ENCODE results near the gene TNFSF9.

TNFSF9 gene, protein sequence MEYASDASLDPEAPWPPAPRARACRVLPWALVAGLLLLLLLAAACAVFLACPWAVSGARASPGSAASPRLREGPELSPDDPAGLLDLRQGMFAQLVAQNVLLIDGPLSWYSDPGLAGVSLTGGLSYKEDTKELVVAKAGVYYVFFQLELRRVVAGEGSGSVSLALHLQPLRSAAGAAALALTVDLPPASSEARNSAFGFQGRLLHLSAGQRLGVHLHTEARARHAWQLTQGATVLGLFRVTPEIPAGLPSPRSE

GRCh38 chr19:6530386-6531162 lies at the start of gene TNFSF9:
Gene TNFSF9 (plus strand): TSS chr19:6531026. CDS start chr19:6531037, 11 bp downstream.
- DNase-seq: peak; percentile 75

GRCh38 chr19:6481541-6482342 lies 49.1 kb upstream of the TNFSF9 start, which contains the start of gene DENND1C:
Gene DENND1C (minus strand): TSS chr19:6481787. CDS start chr19:6481695, 92 bp downstream.
- peak; percentile 69 for DNase-seq

GRCh38 chr19:6482343-6482686 lies 48.5 kb upstream of the TNFSF9 start:
- DNase-seq: peak; percentile 30

- DNase-seq: no peak
These were observed 47.6 kb upstream of the TNFSF9 start for GRCh38 chr19:6483235-6483634.

GRCh38 chr19:6484230-6484629 lies 46.6 kb upstream of the TNFSF9 start:
- no peak for DNase-seq

DNA sequence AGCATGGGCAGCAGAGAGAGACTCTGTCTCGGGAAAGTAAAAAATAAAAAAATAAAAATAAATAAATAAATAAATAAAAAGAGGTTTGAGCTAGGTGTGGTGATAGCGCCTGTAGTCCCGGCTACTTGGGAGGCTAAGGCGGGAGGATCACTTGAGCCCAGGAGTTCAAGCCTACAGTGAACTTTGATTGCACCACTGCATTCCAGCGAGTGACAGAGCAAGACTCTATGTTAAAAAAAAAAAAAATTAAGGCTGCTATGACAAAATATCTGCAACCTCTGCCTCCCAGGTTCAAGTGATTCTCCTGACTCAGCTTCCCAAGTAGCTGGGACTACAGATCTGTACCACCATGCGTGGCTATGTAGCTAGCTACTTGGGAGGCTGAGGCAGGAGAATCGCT lies 46.0 kb upstream of the TNFSF9 start:
- DNase-seq: no peak

- DNase-seq: no peak
These were observed 41.4 kb upstream of the TNFSF9 start for GRCh38 chr19:6489278-6490061.

- no peak for DNase-seq
These were observed 40.7 kb upstream of the TNFSF9 start for GRCh38 chr19:6490134-6490533.

GRCh38 chr19:6491802-6492592 lies 38.8 kb upstream of the TNFSF9 start:
- DNase-seq: no peak

DNA sequence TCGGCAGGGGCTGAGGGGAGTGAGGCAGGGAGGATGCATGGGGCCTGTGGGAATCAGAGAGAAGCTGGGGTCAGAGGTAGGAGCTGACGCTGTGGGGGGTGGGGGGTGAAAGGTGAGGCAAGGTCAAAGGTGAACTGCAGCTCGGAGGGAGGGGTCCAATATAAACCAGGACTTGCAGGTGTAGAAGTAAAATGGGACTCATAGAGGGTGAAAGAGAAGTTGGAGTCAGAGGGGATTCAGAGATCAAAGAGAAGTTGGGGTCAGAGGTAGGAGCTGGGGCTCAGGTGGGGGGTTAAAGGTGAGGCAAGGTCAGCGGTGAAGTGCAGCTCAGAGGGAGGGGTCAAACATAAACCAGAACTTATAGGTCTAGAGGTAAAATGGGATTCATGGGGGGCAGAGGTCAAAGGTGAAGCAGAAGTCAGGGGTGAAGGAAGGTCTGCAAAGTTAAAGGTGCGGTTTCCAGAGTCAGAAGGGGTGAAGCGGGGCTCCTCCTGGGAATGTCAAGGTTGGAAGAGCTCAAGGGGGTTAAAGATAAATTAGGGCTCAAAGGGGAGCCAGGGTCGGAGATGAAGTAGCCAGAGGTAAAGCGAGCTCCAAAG lies 36.3 kb upstream of the TNFSF9 start:
- DNase-seq: no peak

DNA sequence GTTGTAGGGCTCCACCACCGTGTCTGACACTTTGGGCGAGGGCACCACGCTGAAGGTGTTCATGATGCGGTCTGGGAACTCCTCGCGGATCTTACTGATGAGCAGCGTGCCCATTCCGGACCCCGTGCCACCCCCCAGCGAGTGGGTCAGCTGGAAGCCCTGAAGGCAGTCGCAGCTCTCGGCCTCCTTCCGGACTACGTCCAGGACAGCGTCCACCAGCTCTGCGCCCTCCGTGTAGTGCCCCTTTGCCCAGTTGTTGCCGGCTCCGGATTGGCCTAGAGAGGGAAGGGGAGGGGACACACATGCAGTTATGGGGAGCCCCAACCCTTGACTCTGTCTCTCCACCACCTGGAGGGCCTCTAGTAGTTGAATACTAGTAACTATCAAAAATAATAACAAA lies 34.9 kb upstream of the TNFSF9 start:
- no peak for DNase-seq

GRCh38 chr19:6498294-6499036 lies 32.4 kb upstream of the TNFSF9 start:
- no peak for DNase-seq

- DNase-seq: no peak
These were observed 31.6 kb upstream of the TNFSF9 start for GRCh38 chr19:6499052-6499790.

DNA sequence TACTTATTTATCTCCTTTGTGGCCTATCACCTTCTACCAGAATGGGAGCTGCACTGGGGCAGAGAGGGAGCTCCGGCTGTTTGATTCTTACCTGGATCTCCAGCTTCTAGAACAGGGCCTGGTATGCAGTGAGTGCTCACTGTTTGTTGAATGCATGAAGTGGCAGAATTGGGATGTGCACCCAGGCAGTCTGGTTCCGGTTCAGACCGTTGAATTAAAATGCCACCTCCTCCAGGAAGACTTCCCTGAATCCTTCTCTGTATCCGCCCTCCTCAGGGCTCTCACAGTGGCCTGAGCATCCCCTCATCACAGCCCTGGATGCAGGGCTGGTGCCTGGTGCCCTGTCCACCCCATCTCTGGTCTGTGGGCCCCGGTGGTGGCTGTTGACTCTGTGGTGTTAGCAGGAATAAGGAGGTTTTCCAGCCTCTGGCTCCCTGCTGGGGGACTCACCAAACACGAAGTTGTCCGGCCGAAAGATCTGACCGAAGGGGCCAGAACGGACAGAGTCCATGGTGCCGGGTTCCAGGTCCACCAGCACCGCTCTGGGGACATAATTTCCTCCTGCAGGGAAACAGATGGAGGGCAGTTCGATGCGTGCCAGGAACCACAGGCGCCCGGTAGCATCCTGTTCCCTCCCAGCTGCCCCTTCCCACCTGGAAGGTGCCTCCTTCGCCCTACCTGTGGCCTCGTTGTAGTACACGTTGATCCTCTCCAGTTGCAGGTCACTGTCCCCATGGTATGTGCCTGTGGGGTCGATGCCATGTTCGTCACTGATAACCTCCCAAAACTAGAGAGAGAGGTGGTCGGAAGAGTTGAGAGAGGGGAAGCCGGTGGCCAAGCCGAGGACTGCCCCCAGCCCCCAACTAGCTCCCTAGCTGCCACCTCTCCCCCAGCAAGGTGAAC lies 29.7 kb upstream of the TNFSF9 start:
- DNase-seq: no peak

- peak; percentile 61 for DNase-seq
These were observed 28.8 kb upstream of the TNFSF9 start, which contains the start of gene TUBB4A for GRCh38 chr19:6501740-6502648. Gene TUBB4A (minus strand): TSS chr19:6502309. CDS start chr19:6502212, 97 bp downstream.

GRCh38 chr19:6503407-6504201 lies 27.2 kb upstream of the TNFSF9 start:
- DNase-seq: no peak

Data from activated naive CD4-positive, alpha-beta T cell treated with anti-CD3 and anti-CD28 coated beads, Interleukin-2, amount 50 U/mL, for 16 hours (primary cell).